ENCODE data around the gene FARS2.

DNA sequence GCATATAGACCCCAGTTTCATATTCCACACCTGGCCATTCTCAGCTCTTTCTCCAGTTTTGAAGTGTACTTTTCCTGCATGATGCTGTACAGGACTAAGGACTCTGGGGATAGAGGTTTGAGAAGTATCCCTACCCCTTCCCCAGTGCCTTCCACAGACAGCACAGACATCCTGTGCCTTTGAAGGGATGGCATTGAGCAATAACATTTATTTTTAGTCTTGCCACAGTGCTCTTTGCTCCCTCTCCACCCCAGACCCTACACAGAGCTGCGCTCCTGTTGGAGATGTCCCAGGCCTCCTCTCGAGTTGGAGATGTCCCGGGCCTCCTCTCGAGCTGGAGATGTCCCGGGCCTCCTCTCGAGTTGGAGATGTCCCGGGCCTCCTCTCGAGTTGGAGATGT lies 275.8 kb downstream of the FARS2 start:
- TF ChIP-seq POLR2A (IDR thresholded peaks at IDR 0.05; ENCODE audit: extremely low read depth, insufficient read length) (no peak), MYC (IDR thresholded peaks at IDR 0.05; ENCODE audit: low read depth, low read length) (no peak)
- TF ChIP-seq, protein P1, sequence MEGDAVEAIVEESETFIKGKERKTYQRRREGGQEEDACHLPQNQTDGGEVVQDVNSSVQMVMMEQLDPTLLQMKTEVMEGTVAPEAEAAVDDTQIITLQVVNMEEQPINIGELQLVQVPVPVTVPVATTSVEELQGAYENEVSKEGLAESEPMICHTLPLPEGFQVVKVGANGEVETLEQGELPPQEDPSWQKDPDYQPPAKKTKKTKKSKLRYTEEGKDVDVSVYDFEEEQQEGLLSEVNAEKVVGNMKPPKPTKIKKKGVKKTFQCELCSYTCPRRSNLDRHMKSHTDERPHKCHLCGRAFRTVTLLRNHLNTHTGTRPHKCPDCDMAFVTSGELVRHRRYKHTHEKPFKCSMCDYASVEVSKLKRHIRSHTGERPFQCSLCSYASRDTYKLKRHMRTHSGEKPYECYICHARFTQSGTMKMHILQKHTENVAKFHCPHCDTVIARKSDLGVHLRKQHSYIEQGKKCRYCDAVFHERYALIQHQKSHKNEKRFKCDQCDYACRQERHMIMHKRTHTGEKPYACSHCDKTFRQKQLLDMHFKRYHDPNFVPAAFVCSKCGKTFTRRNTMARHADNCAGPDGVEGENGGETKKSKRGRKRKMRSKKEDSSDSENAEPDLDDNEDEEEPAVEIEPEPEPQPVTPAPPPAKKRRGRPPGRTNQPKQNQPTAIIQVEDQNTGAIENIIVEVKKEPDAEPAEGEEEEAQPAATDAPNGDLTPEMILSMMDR (IDR thresholded peaks at IDR 0.05; ENCODE audit: low read depth, low read length), result no peak
- TF ChIP-seq, protein P2, sequence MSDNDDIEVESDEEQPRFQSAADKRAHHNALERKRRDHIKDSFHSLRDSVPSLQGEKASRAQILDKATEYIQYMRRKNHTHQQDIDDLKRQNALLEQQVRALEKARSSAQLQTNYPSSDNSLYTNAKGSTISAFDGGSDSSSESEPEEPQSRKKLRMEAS (IDR thresholded peaks at IDR 0.05; ENCODE audit: low read depth, low read length), result no peak

Data from NB4 (cell line).